Tibial artery (tissue), 4 donors: ENCODE data around the gene GALNT7.

ENCODE experiments used
- DNase-seq, 2 donors: peaks; one replicate each; pipeline ENCODE4 v3.0.0-alpha.2; 2019
- H3K27ac ChIP-seq, 2 donors: fragments of 200-600 bp; sonication (generic) in 1 of 2; 1 replicate in 1 of 2; 2 replicates in 1 of 2; pipeline ENCODE4 v1.5.1; 2018 to 2019; ENCODE audit warnings: mild to moderate bottlenecking in 1 of 2
- H3K27me3 ChIP-seq, 2 donors: fragments of 200-600 bp; sonication (generic) in 1 of 2; one replicate each; pipeline versions ENCODE4 v1.5.1 to v1.6.0; 2016 to 2019
- H3K36me3 ChIP-seq, 3 donors: fragments of 200-600 bp; sonication (generic) in 2 of 3; one replicate each; pipeline ENCODE4 v1.5.1; 2016 to 2019; ENCODE audit warnings: mild to moderate bottlenecking in 2 of 3
- H3K4me1 ChIP-seq, 4 donors: fragments of 200-600 bp; sonication (generic) in 2 of 4; 1 replicate in 3 of 4; 2 replicates in 1 of 4; pipeline ENCODE4 v1.5.1; 2016 to 2019
- H3K4me3 ChIP-seq, 2 donors: fragments of 200-600 bp; sonication (generic) in 1 of 2; 1 replicate in 1 of 2; 2 replicates in 1 of 2; pipeline ENCODE4 v1.5.1; 2018 to 2019; ENCODE audit warnings: mild to moderate bottlenecking in 2 of 2
- H3K9me3 ChIP-seq, 3 donors: fragments of 200-600 bp; sonication (generic) in 1 of 3; one replicate each; pipeline ENCODE4 v1.5.1; 2016 to 2019
- intact Hi-C: fragments of 100-400 bp; cut with DNase I; formaldehyde crosslinking; loops from one replicate; pipeline ENCODE4 v1.15.0; 2023; ENCODE audit warnings: low total_unique reads
- TF ChIP-seq, protein P1 (sequence below), 2 experiments: fragments of 200-600 bp in 1 of 2; fragments of 450-650 bp in 1 of 2; IDR thresholded peaks; one replicate each; pipeline ENCODE4 v1.5.1; 2017 to 2019; ENCODE audit warnings: antibody characterized with exemption in 2 of 2, mild to moderate bottlenecking in 1 of 2, moderate library complexity in 1 of 2

GALNT7 gene

DNA sequence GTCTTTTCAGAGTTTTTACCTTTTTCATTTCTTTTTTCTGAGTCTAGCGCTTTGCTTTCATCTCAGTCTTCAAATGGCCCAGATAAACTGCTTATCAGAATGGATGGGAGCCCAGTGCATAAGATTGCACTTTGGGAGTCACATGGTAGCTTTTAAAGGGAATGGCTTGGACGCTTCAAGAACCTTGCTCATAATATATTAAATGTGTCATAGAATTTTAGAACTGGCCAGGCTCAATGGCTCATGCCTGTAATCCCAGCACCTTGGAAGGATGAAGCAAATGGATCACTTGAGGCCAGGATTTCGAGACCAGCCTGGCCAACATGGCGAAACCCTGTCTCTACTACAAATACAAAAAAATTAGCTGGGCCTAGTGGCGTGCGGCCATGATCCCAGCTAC lies 97.1 kb downstream of the GALNT7 start:
- H3K27ac ChIP-seq = no peak overlapping the region
- H3K27me3 ChIP-seq = no peaks in the 10 kb centered on the region
- peaks cover 0 to 16% (median 7%) of the 10 kb centered on the region in 4 donors for H3K4me1 ChIP-seq
- DNase-seq = no peak
- no peaks in the 10 kb centered on the region for H3K36me3 ChIP-seq
- TF ChIP-seq, protein P1, sequence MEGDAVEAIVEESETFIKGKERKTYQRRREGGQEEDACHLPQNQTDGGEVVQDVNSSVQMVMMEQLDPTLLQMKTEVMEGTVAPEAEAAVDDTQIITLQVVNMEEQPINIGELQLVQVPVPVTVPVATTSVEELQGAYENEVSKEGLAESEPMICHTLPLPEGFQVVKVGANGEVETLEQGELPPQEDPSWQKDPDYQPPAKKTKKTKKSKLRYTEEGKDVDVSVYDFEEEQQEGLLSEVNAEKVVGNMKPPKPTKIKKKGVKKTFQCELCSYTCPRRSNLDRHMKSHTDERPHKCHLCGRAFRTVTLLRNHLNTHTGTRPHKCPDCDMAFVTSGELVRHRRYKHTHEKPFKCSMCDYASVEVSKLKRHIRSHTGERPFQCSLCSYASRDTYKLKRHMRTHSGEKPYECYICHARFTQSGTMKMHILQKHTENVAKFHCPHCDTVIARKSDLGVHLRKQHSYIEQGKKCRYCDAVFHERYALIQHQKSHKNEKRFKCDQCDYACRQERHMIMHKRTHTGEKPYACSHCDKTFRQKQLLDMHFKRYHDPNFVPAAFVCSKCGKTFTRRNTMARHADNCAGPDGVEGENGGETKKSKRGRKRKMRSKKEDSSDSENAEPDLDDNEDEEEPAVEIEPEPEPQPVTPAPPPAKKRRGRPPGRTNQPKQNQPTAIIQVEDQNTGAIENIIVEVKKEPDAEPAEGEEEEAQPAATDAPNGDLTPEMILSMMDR (IDR thresholded peaks at IDR 0.05) = no peak
- H3K9me3 ChIP-seq = no peaks in the 10 kb centered on the region
- no peak overlapping the region for H3K4me3 ChIP-seq
- intact Hi-C loops = no loop called here

GRCh38 chr4:173267711-173268110 lies 99.1 kb downstream of the GALNT7 start:
- H3K9me3 ChIP-seq = no peaks in the 10 kb centered on the region
- H3K27ac ChIP-seq = no peak overlapping the region
- intact Hi-C loops = no loop called here
- H3K27me3 ChIP-seq = no peaks in the 10 kb centered on the region
- TF ChIP-seq, protein P1 (IDR thresholded peaks at IDR 0.05) = no peak
- H3K4me3 ChIP-seq = no peak overlapping the region
- H3K36me3 ChIP-seq = no peaks in the 10 kb centered on the region
- DNase-seq = no peak
- peaks cover 0 to 20% (median 9%) of the 10 kb centered on the region in 4 donors for H3K4me1 ChIP-seq

DNA sequence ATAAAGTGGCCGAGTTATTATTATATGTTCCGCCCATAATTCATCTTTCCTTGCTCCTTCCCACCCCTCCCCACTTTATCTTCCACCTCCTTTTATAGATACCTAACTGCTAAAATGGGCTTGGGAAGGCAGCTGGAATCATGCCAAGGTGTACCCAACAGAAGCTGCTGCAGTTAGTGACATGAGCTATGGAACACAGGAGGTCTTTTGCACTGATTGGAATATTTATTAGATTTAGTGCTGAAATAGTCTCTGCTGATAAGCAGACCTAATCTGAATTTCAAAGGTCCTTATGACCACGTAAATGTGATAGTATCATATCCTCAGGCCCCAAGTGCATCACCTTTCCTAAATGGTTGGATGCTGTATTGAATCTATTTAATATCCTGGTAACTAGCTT lies 100.7 kb downstream of the GALNT7 start:
- H3K4me1 ChIP-seq = peaks cover 0 to 18% (median 8%) of the 10 kb centered on the region in 4 donors

DNA sequence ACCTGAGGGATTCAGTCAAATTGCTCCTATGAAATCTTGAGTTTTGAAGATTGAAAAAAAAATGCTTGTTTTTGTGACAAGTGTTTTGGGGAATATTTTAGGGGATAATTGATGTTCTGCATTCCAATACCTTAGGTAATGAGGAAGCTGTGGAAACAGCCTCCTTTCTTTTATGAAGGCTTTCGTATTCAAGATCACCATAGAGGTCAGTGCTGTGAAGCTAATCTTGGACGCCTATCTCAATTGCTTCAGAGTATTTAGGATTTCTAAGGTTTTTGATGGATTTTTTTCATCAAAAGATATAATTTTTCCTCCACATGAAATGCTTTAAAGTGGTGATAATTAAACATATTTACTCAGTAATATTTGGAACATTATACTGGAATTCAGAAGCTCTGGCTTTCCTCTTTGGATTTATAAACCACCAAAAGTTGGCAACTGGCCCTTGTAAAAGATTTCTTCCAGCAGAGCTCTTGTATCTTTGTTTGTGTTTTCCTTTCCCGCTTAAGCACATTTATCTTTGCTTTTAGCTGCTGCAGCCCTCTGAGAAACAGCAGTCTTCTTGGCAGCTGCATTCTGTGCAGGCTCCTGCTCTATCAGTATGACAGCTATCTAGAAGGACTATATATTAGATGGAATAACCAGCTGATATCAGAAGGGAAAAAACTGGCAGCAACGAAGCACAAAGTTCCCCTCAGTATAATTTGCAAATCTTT lies 101.9 kb downstream of the GALNT7 start:
- Histone ChIP-seq H3K9me3 (no peaks in the 10 kb centered on the region), H3K4me3 (no peak overlapping the region), H3K27ac (no peak overlapping the region), H3K27me3 (no peaks in the 10 kb centered on the region), H3K36me3 (no peaks in the 10 kb centered on the region), H3K4me1 (peaks cover 0 to 10% (median 4%) of the 10 kb centered on the region in 4 donors)
- TF ChIP-seq, protein P1 (IDR thresholded peaks at IDR 0.05) = no peak
- no peak for DNase-seq
- intact Hi-C loops = no loop called here

More for the DNA sequence above, 100.7 kb downstream of the GALNT7 start:
- Histone ChIP-seq H3K9me3 (no peaks in the 10 kb centered on the region), H3K27me3 (no peaks in the 10 kb centered on the region), H3K4me3 (no peak overlapping the region), H3K36me3 (no peaks in the 10 kb centered on the region), H3K27ac (no peak overlapping the region)
- TF ChIP-seq, protein P1 (IDR thresholded peaks at IDR 0.05) = no peak
- intact Hi-C loops = no loop called here
- no peak for DNase-seq

DNA sequence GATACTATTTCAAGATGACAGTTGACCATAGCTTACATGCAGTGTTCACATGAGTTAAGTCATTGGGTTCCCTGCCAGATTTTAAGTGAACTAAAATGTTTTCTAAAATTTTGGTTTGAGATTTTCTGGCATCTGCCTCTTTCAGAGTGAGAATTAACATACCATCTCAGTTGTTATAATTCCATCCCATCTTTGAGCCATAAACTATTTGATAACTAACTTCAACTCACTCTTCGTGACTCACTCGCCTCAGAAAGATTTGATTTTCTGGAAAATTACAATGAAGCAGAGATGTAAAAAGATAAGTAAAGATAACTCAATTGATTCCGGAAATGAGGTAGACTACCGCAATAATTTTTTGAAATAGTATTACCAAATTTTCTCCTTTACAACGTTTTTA lies 103.7 kb downstream of the GALNT7 start:
- Histone ChIP-seq H3K4me1 (peaks cover 0 to 10% (median 4%) of the 10 kb centered on the region in 4 donors), H3K27me3 (no peaks in the 10 kb centered on the region), H3K36me3 (no peaks in the 10 kb centered on the region), H3K4me3 (no peak overlapping the region), H3K27ac (no peak overlapping the region), H3K9me3 (no peaks in the 10 kb centered on the region)
- intact Hi-C loops = no loop called here
- no peak for DNase-seq
- TF ChIP-seq, protein P1 (IDR thresholded peaks at IDR 0.05) = no peak
